ENCODE measurements around the gene STK31. TPM values are rescaled to one million over a fixed set of nuclear protein-coding genes. Genes with fewer than 3 reads are reported as not detected.

The STK31 gene
- total and polyA plus RNA-seq, 2 donors (not counting 3 experiments of a cell fraction or from before 2014, with no cell fraction given) = 0.44 TPM; not detected in 1

GRCh38 chr7:23788843-23789242 lies 78.8 kb downstream of the STK31 start:
- BruUV-seq (replicated peaks) = no TSS peak
- Histone ChIP-seq H3K27ac (ENCODE audit: insufficient read depth, low read depth, low read length) (no peak overlapping the region), H3K36me3 (ENCODE audit: control insufficient read depth in 2 of 2, extremely low read depth in 1 of 2, insufficient read depth in 2 of 2, low read length in 2 of 2) (no peaks in the 10 kb centered on the region), H3K9ac (replicated peaks; ENCODE audit: extremely low read depth, insufficient read depth, low read length) (no peak overlapping the region), H3K4me1 (ENCODE audit: control insufficient read depth, extremely low read depth, insufficient read depth, low read length) (no peaks in the 10 kb centered on the region), H3K9me1 (replicated peaks; ENCODE audit: control insufficient read depth, extremely low read depth, insufficient read depth, low read length) (no peaks in the 10 kb centered on the region), H3K9me3 (replicated peaks; ENCODE audit: control insufficient read depth, insufficient read depth, low read length) (no peaks in the 10 kb centered on the region), H3K27me3 (ENCODE audit: control insufficient read depth in 2 of 2, insufficient read depth in 2 of 2, low read length in 2 of 2) (no peaks in the 10 kb centered on the region), H3K4me2 (ENCODE audit: insufficient read depth, low read length) (no peak overlapping the region), H4K20me1 (replicated peaks; ENCODE audit: control insufficient read depth, extremely low read depth, insufficient read depth, low read length) (no peaks in the 10 kb centered on the region), H3K79me2 (ENCODE audit: control insufficient read depth, insufficient read depth, low read length) (no peaks in the 10 kb centered on the region), H2AFZ (ENCODE audit: low read depth, low read length) (no peak overlapping the region), H3K4me3 (replicated peaks in 1 of 3; ENCODE audit: insufficient read depth in 1 of 3, low read depth in 1 of 3, low read length in 3 of 3) (no peak overlapping the region)
- intact Hi-C loops (cut with micrococcal nuclease) = no loop called here
- TF ChIP-seq POLR2A (IDR thresholded peaks at IDR 0.05; ENCODE audit: low read depth, low read length) = no peak
- TF ChIP-seq MAX (IDR thresholded peaks at IDR 0.05; ENCODE audit: insufficient read depth, insufficient read length) = no peak
- TF ChIP-seq EZH2 (IDR thresholded peaks at IDR 0.05; ENCODE audit: borderline replicate concordance, low read depth, low read length, severe bottlenecking) = no peak
- no peak for TF ChIP-seq GATA2 (IDR thresholded peaks at IDR 0.05; ENCODE audit: insufficient read depth, insufficient read length, low read depth, low read length)
- TF ChIP-seq JUN (IDR thresholded peaks at IDR 0.05; ENCODE audit: borderline replicate concordance, insufficient read depth, insufficient read length, low read depth) = no peak
- TF ChIP-seq, protein P1, sequence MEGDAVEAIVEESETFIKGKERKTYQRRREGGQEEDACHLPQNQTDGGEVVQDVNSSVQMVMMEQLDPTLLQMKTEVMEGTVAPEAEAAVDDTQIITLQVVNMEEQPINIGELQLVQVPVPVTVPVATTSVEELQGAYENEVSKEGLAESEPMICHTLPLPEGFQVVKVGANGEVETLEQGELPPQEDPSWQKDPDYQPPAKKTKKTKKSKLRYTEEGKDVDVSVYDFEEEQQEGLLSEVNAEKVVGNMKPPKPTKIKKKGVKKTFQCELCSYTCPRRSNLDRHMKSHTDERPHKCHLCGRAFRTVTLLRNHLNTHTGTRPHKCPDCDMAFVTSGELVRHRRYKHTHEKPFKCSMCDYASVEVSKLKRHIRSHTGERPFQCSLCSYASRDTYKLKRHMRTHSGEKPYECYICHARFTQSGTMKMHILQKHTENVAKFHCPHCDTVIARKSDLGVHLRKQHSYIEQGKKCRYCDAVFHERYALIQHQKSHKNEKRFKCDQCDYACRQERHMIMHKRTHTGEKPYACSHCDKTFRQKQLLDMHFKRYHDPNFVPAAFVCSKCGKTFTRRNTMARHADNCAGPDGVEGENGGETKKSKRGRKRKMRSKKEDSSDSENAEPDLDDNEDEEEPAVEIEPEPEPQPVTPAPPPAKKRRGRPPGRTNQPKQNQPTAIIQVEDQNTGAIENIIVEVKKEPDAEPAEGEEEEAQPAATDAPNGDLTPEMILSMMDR (IDR thresholded peaks at IDR 0.05; ENCODE audit: extremely low read depth in 1 of 2, insufficient read depth in 1 of 2, low read depth in 1 of 2, low read length in 2 of 2) = no peak
- TF ChIP-seq MYC (IDR thresholded peaks at IDR 0.05; ENCODE audit: low read depth, low read length) = no peak
- no peak for TF ChIP-seq POLR2AphosphoS5 (IDR thresholded peaks at IDR 0.05; ENCODE audit: insufficient read depth, low read depth, low read length)
- TF ChIP-seq FOS (IDR thresholded peaks at IDR 0.05; ENCODE audit: borderline replicate concordance, insufficient read depth, low read length) = no peak
- FAIRE-seq (no peak), DNase-seq (ENCODE audit: low read depth, low spot score) (no peak)
- POLR2A ChIA-PET = no interaction called here
- CTCF ChIA-PET = no interaction called here
- dilution Hi-C loops (cut with MboI; ENCODE audit: extremely low pct_ligation_motif_present, low sequenced_read_pairs) = no loop called here
